ENCODE results near the gene SLC66A2.

- TF ChIP-seq POLR2A (IDR thresholded peaks at IDR 0.05): no peak
- TF ChIP-seq, protein P1, sequence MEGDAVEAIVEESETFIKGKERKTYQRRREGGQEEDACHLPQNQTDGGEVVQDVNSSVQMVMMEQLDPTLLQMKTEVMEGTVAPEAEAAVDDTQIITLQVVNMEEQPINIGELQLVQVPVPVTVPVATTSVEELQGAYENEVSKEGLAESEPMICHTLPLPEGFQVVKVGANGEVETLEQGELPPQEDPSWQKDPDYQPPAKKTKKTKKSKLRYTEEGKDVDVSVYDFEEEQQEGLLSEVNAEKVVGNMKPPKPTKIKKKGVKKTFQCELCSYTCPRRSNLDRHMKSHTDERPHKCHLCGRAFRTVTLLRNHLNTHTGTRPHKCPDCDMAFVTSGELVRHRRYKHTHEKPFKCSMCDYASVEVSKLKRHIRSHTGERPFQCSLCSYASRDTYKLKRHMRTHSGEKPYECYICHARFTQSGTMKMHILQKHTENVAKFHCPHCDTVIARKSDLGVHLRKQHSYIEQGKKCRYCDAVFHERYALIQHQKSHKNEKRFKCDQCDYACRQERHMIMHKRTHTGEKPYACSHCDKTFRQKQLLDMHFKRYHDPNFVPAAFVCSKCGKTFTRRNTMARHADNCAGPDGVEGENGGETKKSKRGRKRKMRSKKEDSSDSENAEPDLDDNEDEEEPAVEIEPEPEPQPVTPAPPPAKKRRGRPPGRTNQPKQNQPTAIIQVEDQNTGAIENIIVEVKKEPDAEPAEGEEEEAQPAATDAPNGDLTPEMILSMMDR (IDR thresholded peaks at IDR 0.05): no peak
These were observed 26.4 kb downstream of the SLC66A2 start for GRCh38 chr18:79924814-79925731.
